ENCODE results near the gene ATP8B1. TPM values are rescaled to one million over a fixed set of nuclear protein-coding genes. Genes with fewer than 3 reads are reported as not detected.
"Not testable (repeated sequence)": the region's sequence is repeated elsewhere in the genome, so short reads cannot be mapped to it uniquely, and the experiment has no call there.

Gene ATP8B1
- total and polyA plus RNA-seq, 10 donors = 1.0 to 22.0 (median 12.7) TPM

GRCh38 chr18:57649556-57650500 lies 153.3 kb downstream of the ATP8B1 start:
- peaks cover 0 to 48% (median 15%) of the 10 kb centered on the region in 6 donors for H3K36me3 ChIP-seq
- no peak overlapping the region for H3K4me3 ChIP-seq
- WGBS, 5 donors = 50 to 66% (median 62%) methylated on average over 11 of the region's 11 CpGs
- H3K27ac ChIP-seq = peak overlapping the region in 4 of 8 donors; percentile 21 to 52 (median 34)
- H3K4me1 ChIP-seq = peaks cover 0 to 35% (median 14%) of the 10 kb centered on the region in 6 donors
- H3K27me3 ChIP-seq (replicated peaks in 1 of 7) = no peaks in the 10 kb centered on the region
- TF ChIP-seq POLR2A (IDR thresholded peaks at IDR 0.05) (no peak), CTCF (IDR thresholded peaks at IDR 0.05 in 8 of 11, conservative IDR thresholded peaks at IDR 0.05 in 3 of 11) (no peak), POLR2AphosphoS5 (IDR thresholded peaks at IDR 0.05) (no peak)
- intact Hi-C loops (cut with DNase I; ENCODE audit: low total_unique reads) = no loop called here
- peaks cover 0 to 6% (median 2%) of the 10 kb centered on the region in 8 donors for H3K9me3 ChIP-seq
- DNase-seq = no peak

GRCh38 chr18:57648414-57648813 lies 154.7 kb downstream of the ATP8B1 start:
- intact Hi-C loops (cut with DNase I; ENCODE audit: low total_unique reads) = no loop called here
- H3K4me3 ChIP-seq = no peak overlapping the region
- TF ChIP-seq CTCF (IDR thresholded peaks at IDR 0.05 in 8 of 11, conservative IDR thresholded peaks at IDR 0.05 in 3 of 11) (no peak), POLR2AphosphoS5 (IDR thresholded peaks at IDR 0.05) (peak in 1 of 3 donors; percentile 60)
- H3K27me3 ChIP-seq (replicated peaks in 1 of 7) = no peaks in the 10 kb centered on the region
- peaks cover 0 to 39% (median 16%) of the 10 kb centered on the region in 6 donors for H3K4me1 ChIP-seq
- no peak overlapping the region for H3K27ac ChIP-seq
- 95 to 96% (median 95%) methylated on average over 32 of the region's 32 CpGs for WGBS, 5 donors
- peaks cover 0 to 44% (median 10%) of the 10 kb centered on the region in 6 donors for H3K36me3 ChIP-seq
- no peak for DNase-seq
- peaks cover 0 to 4% (median 0%) of the 10 kb centered on the region in 8 donors for H3K9me3 ChIP-seq

GRCh38 chr18:57644540-57644939 lies 158.6 kb downstream of the ATP8B1 start:
- Histone ChIP-seq H3K4me1 (peaks cover 0 to 28% (median 7%) of the 10 kb centered on the region in 6 donors), H3K27me3 (replicated peaks in 1 of 7) (no peaks in the 10 kb centered on the region), H3K4me3 (no peak overlapping the region), H3K9me3 (peaks cover 0 to 4% (median 0%) of the 10 kb centered on the region in 8 donors), H3K36me3 (peaks cover 0 to 59% (median 17%) of the 10 kb centered on the region in 6 donors), H3K27ac (no peak overlapping the region)
- intact Hi-C loops (cut with DNase I; ENCODE audit: low total_unique reads) = no loop called here
- DNase-seq = no peak
- TF ChIP-seq CTCF (IDR thresholded peaks at IDR 0.05 in 8 of 11, conservative IDR thresholded peaks at IDR 0.05 in 3 of 11) (peak in 1 of 11 experiments; percentile 10), POLR2AphosphoS5 (IDR thresholded peaks at IDR 0.05) (no peak), POLR2A (IDR thresholded peaks at IDR 0.05) (no peak)

DNA sequence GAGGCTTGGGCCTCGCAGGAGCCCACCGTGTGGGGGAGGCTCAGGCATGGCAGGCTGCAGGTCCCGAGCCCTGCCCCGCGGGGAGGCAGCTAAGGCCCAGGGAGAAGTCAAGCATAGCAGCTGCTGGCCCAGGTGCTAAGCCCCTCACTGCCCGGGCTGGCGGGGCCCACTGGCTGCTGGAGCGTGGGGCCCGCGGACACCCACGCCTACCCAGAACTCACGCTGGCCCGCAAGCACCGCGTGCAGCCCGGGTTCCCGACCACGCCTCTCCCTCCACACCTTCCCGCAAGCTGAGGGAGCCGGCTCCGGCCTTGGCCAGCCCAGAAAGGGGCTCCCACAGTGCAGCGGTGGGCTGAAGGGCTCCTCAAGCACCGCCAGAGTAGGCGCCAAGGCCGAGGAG lies 159.4 kb downstream of the ATP8B1 start:
- 94 to 100% (median 98%) methylated on average over 3 to 25 of the region's 25 CpGs for WGBS, 5 donors
- H3K27me3 ChIP-seq (replicated peaks in 1 of 7); H3K9me3 ChIP-seq; H3K4me3 ChIP-seq; DNase-seq; H3K27ac ChIP-seq; intact Hi-C loops (cut with DNase I; ENCODE audit: low total_unique reads): not testable (repeated sequence)
- TF ChIP-seq POLR2AphosphoS5 (IDR thresholded peaks at IDR 0.05) = peak in 1 of 3 donors; percentile 57
- Histone ChIP-seq H3K4me1 (peaks cover 0 to 21% (median 3%) of the 10 kb centered on the region in 6 donors), H3K36me3 (peaks cover 0 to 60% (median 17%) of the 10 kb centered on the region in 6 donors)

GRCh38 chr18:57642462-57642861 lies 160.7 kb downstream of the ATP8B1 start:
- H3K27me3 ChIP-seq (replicated peaks in 1 of 7); intact Hi-C loops (cut with DNase I; ENCODE audit: low total_unique reads); H3K27ac ChIP-seq; DNase-seq; H3K9me3 ChIP-seq; H3K4me3 ChIP-seq: not testable (repeated sequence)
- H3K36me3 ChIP-seq = peaks cover 0 to 58% (median 11%) of the 10 kb centered on the region in 6 donors
- H3K4me1 ChIP-seq = peaks cover 0 to 21% (median 3%) of the 10 kb centered on the region in 6 donors
- 96 to 98% (median 97%) methylated on average over 11 to 24 of the region's 29 CpGs for WGBS, 5 donors

All from spleen (tissue), 11 donors.